Fibroblast of lung (primary cell): Measurements from ENCODE around the gene C1QC.

ENCODE experiments used
- EZH2 ChIP-seq: IDR thresholded peaks from 2 replicates; pipeline ENCODE4 v1.5.1; 2012; ENCODE audit warnings: low read length, control low read depth, mild to moderate bottlenecking; ENCODE audit errors: missing control alignments
- TF ChIP-seq, protein P1 (sequence below), 2 donors: IDR thresholded peaks in 1 of 2; conservative IDR thresholded peaks in 1 of 2; 1 replicate in 1 of 2; 2 replicates in 1 of 2; pipeline ENCODE4 v1.5.1; 2011 to 2012; ENCODE audit warnings: low read length in 2 of 2, control low read depth in 1 of 2, inconsistent platforms in 1 of 2, low read depth in 1 of 2, mild to moderate bottlenecking in 1 of 2

DNA sequence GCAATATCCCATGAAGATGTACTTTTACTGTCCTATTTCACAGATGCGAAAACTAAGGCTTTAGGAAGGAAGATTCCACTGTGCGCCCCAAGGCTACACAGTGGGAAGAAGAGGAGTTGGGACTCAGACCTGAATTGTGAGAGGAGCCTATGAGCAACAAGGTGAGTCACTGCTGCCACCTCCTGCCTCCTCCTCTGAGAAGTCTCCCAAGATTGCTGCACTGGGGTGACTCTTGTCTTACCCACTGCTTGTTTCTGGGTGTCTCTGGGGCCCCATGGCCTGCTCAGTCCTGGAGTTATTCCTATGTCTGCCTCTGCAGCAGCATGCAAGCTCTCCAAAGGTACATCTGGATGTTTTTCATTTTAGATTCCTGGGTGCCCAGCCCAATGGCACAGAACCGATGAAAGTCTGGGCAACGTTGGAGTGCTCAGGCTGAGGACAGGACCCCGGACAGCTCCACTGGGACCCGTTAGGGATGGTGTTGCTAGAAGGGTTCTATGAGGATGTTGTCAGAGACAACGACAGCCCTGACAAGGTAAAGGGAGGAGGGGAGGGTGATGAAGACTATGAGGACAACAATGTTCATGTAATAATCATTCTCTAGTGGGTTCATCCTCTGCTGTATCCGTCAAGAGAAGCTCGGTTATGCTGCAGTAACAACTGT is 18.0 kb upstream of the C1QC start:
- TF ChIP-seq, protein P1, sequence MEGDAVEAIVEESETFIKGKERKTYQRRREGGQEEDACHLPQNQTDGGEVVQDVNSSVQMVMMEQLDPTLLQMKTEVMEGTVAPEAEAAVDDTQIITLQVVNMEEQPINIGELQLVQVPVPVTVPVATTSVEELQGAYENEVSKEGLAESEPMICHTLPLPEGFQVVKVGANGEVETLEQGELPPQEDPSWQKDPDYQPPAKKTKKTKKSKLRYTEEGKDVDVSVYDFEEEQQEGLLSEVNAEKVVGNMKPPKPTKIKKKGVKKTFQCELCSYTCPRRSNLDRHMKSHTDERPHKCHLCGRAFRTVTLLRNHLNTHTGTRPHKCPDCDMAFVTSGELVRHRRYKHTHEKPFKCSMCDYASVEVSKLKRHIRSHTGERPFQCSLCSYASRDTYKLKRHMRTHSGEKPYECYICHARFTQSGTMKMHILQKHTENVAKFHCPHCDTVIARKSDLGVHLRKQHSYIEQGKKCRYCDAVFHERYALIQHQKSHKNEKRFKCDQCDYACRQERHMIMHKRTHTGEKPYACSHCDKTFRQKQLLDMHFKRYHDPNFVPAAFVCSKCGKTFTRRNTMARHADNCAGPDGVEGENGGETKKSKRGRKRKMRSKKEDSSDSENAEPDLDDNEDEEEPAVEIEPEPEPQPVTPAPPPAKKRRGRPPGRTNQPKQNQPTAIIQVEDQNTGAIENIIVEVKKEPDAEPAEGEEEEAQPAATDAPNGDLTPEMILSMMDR (conservative IDR thresholded peaks at IDR 0.05 in 1 of 2, IDR thresholded peaks at IDR 0.05 in 1 of 2; ENCODE audit: low read depth in 1 of 2, low read length in 2 of 2), result no peak
- TF ChIP-seq EZH2, result no peak
